ENCODE measurements around the gene FRMD8. TPM values are rescaled to one million over a fixed set of nuclear protein-coding genes. Genes with fewer than 3 reads are reported as not detected.

The FRMD8 gene
- total RNA-seq, 1 donor from 2014 or later = 39.0 TPM

GRCh38 chr11:65400307-65401072 lies 14.1 kb downstream of the FRMD8 start:
- Histone ChIP-seq H3K36me3 (ENCODE audit: control insufficient read depth, insufficient read depth, low read length) (peaks cover 4% of the 10 kb centered on the region), H3K4me3 (ENCODE audit: low read depth, low read length) (no peak overlapping the region), H3K27me3 (ENCODE audit: control insufficient read depth, insufficient read depth, low read length) (no peaks in the 10 kb centered on the region)
- no peak for DNase-seq (ENCODE audit: low read depth)
- no peak for TF ChIP-seq CTCF (IDR thresholded peaks at IDR 0.05; ENCODE audit: insufficient read depth, low read length, poor library complexity, severe bottlenecking)

- TF ChIP-seq CTCF (IDR thresholded peaks at IDR 0.05; ENCODE audit: insufficient read depth, low read length, poor library complexity, severe bottlenecking) = no peak
- no peak for DNase-seq (ENCODE audit: low read depth)
- Histone ChIP-seq H3K27me3 (ENCODE audit: control insufficient read depth, insufficient read depth, low read length) (no peaks in the 10 kb centered on the region), H3K4me3 (ENCODE audit: low read depth, low read length) (no peak overlapping the region), H3K36me3 (ENCODE audit: control insufficient read depth, insufficient read depth, low read length) (peaks cover 4% of the 10 kb centered on the region)
Measured at GRCh38 chr11:65401073-65401802, 14.8 kb downstream of the FRMD8 start.

- H3K36me3 ChIP-seq (ENCODE audit: control insufficient read depth, insufficient read depth, low read length) = peaks cover 4% of the 10 kb centered on the region
- TF ChIP-seq CTCF (IDR thresholded peaks at IDR 0.05; ENCODE audit: insufficient read depth, low read length, poor library complexity, severe bottlenecking) = no peak
- DNase-seq (ENCODE audit: low read depth) = no peak
- H3K4me3 ChIP-seq (ENCODE audit: low read depth, low read length) = no peak overlapping the region
- H3K27me3 ChIP-seq (ENCODE audit: control insufficient read depth, insufficient read depth, low read length) = no peaks in the 10 kb centered on the region
Measured at GRCh38 chr11:65401803-65402248, 15.4 kb downstream of the FRMD8 start.

GRCh38 chr11:65402790-65403189 lies 16.4 kb downstream of the FRMD8 start:
- TF ChIP-seq CTCF (IDR thresholded peaks at IDR 0.05; ENCODE audit: insufficient read depth, low read length, poor library complexity, severe bottlenecking) = no peak
- H3K4me3 ChIP-seq (ENCODE audit: low read depth, low read length) = no peak overlapping the region
- DNase-seq (ENCODE audit: low read depth) = no peak
- peaks cover 4% of the 10 kb centered on the region for H3K36me3 ChIP-seq (ENCODE audit: control insufficient read depth, insufficient read depth, low read length)
- H3K27me3 ChIP-seq (ENCODE audit: control insufficient read depth, insufficient read depth, low read length) = no peaks in the 10 kb centered on the region

- DNase-seq (ENCODE audit: low read depth) = no peak
- no peak for TF ChIP-seq CTCF (IDR thresholded peaks at IDR 0.05; ENCODE audit: insufficient read depth, low read length, poor library complexity, severe bottlenecking)
- H3K36me3 ChIP-seq (ENCODE audit: control insufficient read depth, insufficient read depth, low read length) = peaks cover 5% of the 10 kb centered on the region
- no peaks in the 10 kb centered on the region for H3K27me3 ChIP-seq (ENCODE audit: control insufficient read depth, insufficient read depth, low read length)
- H3K4me3 ChIP-seq (ENCODE audit: low read depth, low read length) = no peak overlapping the region
Measured at GRCh38 chr11:65403607-65404121, 17.2 kb downstream of the FRMD8 start.
